Erythroblast (primary cell): ENCODE data around the gene LRRC75B.

Source experiments
- GATA1 ChIP-seq: IDR thresholded peaks from 2 replicates; pipeline ENCODE4 v1.6.1; 2011; ENCODE audit warnings: low read depth, mild to moderate bottlenecking, control low read depth, low read length, moderate library complexity
- POLR2A ChIP-seq: IDR thresholded peaks from 2 replicates; pipeline ENCODE4 v1.6.1; 2011; ENCODE audit warnings: mild to moderate bottlenecking, low read length

DNA sequence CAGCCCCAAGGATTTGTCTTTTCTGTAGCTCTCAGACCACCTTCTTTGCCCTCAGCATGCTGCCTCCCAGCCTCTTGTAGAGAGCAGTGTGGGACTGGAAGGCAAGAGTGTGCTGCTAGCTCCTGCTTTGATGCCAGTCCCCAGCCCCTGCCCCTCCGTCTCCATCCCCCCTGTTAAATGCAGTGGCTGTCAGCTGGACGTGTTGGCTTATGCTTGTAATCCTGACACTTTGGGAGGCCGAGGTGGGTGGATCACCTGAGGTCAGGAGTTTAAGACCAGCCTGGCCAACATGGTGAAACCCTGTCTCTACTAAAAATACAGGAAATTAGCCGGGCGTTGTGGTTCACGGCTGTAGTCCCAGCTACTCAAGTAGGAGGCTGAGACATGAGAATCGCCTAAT is 21.6 kb downstream of the LRRC75B start:
- no peak for TF ChIP-seq POLR2A
- no peak for TF ChIP-seq GATA1
